Measurements from ENCODE around the gene HTR2C.
"Not testable (repeated sequence)": the region's sequence is repeated elsewhere in the genome, so short reads cannot be mapped to it uniquely, and the experiment has no call there.

The HTR2C gene

DNA sequence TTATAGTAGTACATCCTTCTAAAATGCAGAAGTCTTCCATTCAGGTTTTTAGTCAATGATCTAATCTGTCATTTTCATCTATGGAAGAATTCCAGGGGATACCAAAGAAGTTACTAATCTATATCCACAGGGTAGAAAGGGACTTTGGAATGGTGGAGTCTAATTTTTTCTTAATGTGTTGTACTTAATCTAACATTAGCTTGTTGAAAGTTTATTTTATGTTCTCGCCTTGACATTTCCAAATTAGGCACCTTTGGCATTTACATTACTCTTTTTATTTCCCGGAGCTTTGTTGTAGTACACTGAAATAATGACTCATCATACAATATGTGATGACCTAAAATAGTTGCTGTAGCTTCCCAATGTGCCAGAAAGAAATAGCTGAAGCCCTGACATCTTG is 91.5 kb downstream of the HTR2C start:
- H3K36me3 ChIP-seq (ENCODE audit: control insufficient read depth, insufficient read depth, low read length): no peaks in the 10 kb centered on the region
- no peak overlapping the region for H3K4me3 ChIP-seq (replicated peaks; ENCODE audit: low read depth, low read length)
- no peak for DNase-seq (ENCODE audit: extremely low read depth, insufficient read length)
- no peaks in the 10 kb centered on the region for H3K27me3 ChIP-seq (replicated peaks; ENCODE audit: control insufficient read depth, insufficient read depth, low read length)
- TF ChIP-seq, protein P1, sequence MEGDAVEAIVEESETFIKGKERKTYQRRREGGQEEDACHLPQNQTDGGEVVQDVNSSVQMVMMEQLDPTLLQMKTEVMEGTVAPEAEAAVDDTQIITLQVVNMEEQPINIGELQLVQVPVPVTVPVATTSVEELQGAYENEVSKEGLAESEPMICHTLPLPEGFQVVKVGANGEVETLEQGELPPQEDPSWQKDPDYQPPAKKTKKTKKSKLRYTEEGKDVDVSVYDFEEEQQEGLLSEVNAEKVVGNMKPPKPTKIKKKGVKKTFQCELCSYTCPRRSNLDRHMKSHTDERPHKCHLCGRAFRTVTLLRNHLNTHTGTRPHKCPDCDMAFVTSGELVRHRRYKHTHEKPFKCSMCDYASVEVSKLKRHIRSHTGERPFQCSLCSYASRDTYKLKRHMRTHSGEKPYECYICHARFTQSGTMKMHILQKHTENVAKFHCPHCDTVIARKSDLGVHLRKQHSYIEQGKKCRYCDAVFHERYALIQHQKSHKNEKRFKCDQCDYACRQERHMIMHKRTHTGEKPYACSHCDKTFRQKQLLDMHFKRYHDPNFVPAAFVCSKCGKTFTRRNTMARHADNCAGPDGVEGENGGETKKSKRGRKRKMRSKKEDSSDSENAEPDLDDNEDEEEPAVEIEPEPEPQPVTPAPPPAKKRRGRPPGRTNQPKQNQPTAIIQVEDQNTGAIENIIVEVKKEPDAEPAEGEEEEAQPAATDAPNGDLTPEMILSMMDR (IDR thresholded peaks at IDR 0.05; ENCODE audit: insufficient read depth, low read length, poor library complexity, severe bottlenecking): no peak

DNA sequence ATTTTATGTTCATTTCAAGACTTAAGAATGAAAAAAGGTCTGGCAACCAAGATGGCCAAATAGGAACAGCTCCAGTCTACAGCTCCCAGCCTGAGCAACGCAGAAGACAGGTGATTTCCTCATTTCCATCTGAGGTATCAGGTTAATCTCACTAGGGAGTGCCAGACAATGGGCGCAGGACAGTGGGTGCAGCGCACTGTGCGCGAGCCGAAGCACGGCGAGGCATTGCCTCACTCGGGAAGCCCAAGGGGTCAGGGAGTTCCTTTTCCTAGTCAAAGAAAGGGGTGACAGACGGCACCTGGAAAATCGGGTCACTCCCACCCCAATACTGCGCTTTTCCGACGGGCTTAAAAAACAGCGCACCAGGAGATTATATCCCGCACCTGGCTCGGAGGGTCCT is 116.6 kb downstream of the HTR2C start:
- DNase-seq (ENCODE audit: extremely low read depth, insufficient read length); H3K4me3 ChIP-seq (replicated peaks; ENCODE audit: low read depth, low read length); H3K36me3 ChIP-seq (ENCODE audit: control insufficient read depth, insufficient read depth, low read length); H3K27me3 ChIP-seq (replicated peaks; ENCODE audit: control insufficient read depth, insufficient read depth, low read length): not testable (repeated sequence)

DNA sequence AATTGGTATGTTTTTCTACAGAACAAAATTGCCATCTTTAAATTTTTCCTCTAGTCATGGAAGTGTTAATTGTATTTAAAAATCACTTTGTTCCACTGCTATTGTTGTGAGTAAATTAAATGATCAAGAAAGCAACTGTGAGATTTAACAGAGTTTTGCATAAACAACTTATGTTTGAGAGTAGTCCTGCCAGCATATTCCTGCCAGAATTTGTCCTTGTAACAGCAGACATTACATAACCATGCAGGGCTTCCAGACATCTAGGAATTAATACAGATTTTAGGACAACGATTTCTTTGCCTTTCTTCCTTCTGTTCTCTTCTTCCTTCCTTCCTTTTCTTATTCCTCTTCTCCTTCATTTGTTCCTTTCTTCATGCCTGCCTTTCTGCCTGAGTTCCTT is 125.5 kb downstream of the HTR2C start:
- H3K4me3 ChIP-seq (replicated peaks; ENCODE audit: low read depth, low read length): no peak overlapping the region
- DNase-seq (ENCODE audit: extremely low read depth, insufficient read length): no peak

DNA sequence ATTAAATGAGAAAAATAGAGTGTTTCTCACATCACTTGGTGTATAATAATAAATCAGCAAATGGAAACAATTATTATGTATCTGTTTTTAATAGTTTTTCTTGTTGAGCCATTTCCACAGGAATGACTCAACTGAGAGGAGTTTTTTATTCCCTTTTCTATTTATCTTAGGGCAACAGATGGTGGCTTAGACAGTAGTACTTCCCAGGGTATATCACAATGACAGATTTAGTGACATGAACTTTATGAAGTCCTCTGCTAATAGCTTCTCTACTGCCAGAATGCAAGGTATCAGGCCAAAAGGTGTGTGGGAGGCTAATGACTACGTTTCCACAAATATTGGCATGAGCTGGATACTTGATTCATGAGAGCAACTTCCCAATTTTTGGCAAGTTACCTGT is 126.7 kb downstream of the HTR2C start:
- TF ChIP-seq, protein P1 (IDR thresholded peaks at IDR 0.05; ENCODE audit: insufficient read depth, low read length, poor library complexity, severe bottlenecking): no peak
- Histone ChIP-seq H3K27me3 (replicated peaks; ENCODE audit: control insufficient read depth, insufficient read depth, low read length) (no peaks in the 10 kb centered on the region), H3K4me3 (replicated peaks; ENCODE audit: low read depth, low read length) (no peak overlapping the region), H3K36me3 (ENCODE audit: control insufficient read depth, insufficient read depth, low read length) (no peaks in the 10 kb centered on the region)
- DNase-seq (ENCODE audit: extremely low read depth, insufficient read length): no peak

More for the DNA sequence above, 125.5 kb downstream of the HTR2C start:
- TF ChIP-seq, protein P1 (IDR thresholded peaks at IDR 0.05; ENCODE audit: insufficient read depth, low read length, poor library complexity, severe bottlenecking): no peak
- H3K27me3 ChIP-seq (replicated peaks; ENCODE audit: control insufficient read depth, insufficient read depth, low read length): no peaks in the 10 kb centered on the region
- H3K36me3 ChIP-seq (ENCODE audit: control insufficient read depth, insufficient read depth, low read length): no peaks in the 10 kb centered on the region

DNA sequence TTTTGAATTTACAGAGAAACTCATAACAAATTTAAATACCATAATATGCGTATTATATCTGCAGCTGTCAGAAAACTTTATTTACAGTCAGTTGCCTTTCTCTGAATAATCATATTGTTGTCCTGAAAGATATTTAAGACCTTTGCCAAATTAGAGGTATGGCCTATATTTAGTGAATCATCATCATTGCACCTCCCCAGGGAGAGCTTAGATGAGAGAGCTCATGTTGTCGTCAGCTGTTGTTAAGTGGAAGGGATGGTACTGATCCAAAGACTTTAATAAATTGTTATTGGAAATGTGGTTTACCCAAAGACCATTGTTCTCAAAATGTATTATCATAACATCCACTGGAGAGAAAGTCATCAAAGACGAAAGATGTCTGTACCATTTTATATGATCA is 128.6 kb downstream of the HTR2C start:
- H3K27me3 ChIP-seq (replicated peaks; ENCODE audit: control insufficient read depth, insufficient read depth, low read length): no peaks in the 10 kb centered on the region
- no peaks in the 10 kb centered on the region for H3K36me3 ChIP-seq (ENCODE audit: control insufficient read depth, insufficient read depth, low read length)
- no peak overlapping the region for H3K4me3 ChIP-seq (replicated peaks; ENCODE audit: low read depth, low read length)
- no peak for DNase-seq (ENCODE audit: extremely low read depth, insufficient read length)
- TF ChIP-seq, protein P1 (IDR thresholded peaks at IDR 0.05; ENCODE audit: insufficient read depth, low read length, poor library complexity, severe bottlenecking): no peak

DNA sequence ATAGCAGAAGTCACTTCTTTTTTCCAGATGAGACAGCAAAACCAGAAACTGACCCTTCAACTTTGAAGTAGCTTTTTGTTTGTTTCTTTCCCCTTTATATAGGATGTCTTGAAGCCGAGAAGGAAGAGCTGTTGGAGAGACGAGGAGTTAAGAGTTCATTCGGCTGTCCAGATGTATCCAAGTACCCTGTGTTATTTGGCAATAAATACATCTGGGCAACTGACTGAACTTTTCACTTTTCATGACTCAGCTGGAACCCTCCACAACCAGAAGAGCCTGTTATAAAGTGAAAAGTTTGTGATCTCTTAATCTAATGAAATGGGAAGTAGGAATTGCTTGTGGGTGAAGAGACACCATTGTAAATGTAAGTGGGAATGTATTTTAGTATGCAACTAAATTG is 131.2 kb downstream of the HTR2C start:
- no peaks in the 10 kb centered on the region for H3K27me3 ChIP-seq (replicated peaks; ENCODE audit: control insufficient read depth, insufficient read depth, low read length)
- H3K36me3 ChIP-seq (ENCODE audit: control insufficient read depth, insufficient read depth, low read length): no peaks in the 10 kb centered on the region
- TF ChIP-seq, protein P1 (IDR thresholded peaks at IDR 0.05; ENCODE audit: insufficient read depth, low read length, poor library complexity, severe bottlenecking): no peak
- DNase-seq (ENCODE audit: extremely low read depth, insufficient read length): no peak
- no peak overlapping the region for H3K4me3 ChIP-seq (replicated peaks; ENCODE audit: low read depth, low read length)
